ENCODE results near the gene DYNLT4. TPM values are rescaled to one million over a fixed set of nuclear protein-coding genes. Genes with fewer than 3 reads are reported as not detected.

DYNLT4 gene
- total RNA-seq, 1 donor from 2014 or later = 1.4 TPM

DNA sequence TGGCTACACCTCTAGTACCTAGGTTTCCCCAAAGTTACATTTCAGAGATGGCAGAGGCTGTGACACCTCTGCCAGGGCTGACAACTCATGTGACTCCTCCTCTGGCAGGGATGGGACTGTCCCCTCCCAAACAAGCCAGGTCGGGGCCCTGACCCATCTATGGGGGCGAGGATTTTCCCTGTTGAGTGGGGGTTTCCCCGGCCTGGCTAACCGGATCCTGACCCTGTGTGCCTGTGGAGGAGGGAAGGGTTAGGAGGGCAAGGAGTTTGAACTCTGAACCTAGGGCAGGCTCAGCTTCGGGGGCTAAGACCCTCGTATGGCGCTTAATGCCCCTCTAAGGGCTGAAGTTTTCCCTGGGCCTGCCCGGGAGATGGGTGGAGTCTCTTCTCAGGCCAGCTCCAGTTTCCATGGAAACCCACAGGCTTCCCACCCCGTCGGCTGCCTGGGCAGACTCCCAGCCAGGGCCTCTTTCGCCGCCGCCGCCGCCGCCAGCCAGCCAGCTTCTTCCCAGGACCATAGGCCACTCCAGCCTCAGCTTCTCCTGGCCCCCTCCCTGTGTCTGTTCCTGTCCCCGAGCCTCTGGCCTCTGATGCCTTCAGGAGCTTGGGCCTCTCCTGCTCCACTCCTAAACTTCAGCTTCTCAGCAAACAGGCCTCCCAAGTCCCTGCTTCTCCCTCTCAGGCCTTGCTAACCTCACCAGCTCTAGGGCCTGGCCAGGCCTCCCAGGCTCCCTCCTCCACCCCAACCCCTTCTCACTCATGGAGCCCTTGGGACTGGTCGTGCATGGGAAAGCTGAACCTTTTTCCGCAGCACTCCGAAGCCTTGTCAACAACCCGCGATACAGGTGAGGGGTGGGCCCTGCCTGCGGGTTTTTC lies 1.1 kb upstream of the DYNLT4 start, which contains the start of gene BTBD19:
BTBD19 (plus strand) TSS at position 461 of the 875 bp plus-strand sequence; CDS start at position 759, 298 bp downstream.
- TF ChIP-seq, protein P1, sequence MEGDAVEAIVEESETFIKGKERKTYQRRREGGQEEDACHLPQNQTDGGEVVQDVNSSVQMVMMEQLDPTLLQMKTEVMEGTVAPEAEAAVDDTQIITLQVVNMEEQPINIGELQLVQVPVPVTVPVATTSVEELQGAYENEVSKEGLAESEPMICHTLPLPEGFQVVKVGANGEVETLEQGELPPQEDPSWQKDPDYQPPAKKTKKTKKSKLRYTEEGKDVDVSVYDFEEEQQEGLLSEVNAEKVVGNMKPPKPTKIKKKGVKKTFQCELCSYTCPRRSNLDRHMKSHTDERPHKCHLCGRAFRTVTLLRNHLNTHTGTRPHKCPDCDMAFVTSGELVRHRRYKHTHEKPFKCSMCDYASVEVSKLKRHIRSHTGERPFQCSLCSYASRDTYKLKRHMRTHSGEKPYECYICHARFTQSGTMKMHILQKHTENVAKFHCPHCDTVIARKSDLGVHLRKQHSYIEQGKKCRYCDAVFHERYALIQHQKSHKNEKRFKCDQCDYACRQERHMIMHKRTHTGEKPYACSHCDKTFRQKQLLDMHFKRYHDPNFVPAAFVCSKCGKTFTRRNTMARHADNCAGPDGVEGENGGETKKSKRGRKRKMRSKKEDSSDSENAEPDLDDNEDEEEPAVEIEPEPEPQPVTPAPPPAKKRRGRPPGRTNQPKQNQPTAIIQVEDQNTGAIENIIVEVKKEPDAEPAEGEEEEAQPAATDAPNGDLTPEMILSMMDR (IDR thresholded peaks at IDR 0.05; ENCODE audit: unreplicated experiment) = no peak
- Mint-ChIP-seq H3K9me3 (ENCODE audit: unreplicated experiment) (no peaks in the 10 kb centered on the region), H3K27ac (ENCODE audit: unreplicated experiment) (peak within 1 kb of the TSS; percentile 100), H3K27me3 (ENCODE audit: unreplicated experiment) (peaks cover 38% of the 10 kb centered on the region), H3K36me3 (ENCODE audit: low read depth, unreplicated experiment) (peaks cover 21% of the 10 kb centered on the region), H3K4me3 (ENCODE audit: unreplicated experiment) (peak within 1 kb of the TSS; percentile 81), H3K4me1 (ENCODE audit: unreplicated experiment) (peaks cover 54% of the 10 kb centered on the region)
- peak; percentile 76 for DNase-seq (ENCODE audit: low spot score)

DNA sequence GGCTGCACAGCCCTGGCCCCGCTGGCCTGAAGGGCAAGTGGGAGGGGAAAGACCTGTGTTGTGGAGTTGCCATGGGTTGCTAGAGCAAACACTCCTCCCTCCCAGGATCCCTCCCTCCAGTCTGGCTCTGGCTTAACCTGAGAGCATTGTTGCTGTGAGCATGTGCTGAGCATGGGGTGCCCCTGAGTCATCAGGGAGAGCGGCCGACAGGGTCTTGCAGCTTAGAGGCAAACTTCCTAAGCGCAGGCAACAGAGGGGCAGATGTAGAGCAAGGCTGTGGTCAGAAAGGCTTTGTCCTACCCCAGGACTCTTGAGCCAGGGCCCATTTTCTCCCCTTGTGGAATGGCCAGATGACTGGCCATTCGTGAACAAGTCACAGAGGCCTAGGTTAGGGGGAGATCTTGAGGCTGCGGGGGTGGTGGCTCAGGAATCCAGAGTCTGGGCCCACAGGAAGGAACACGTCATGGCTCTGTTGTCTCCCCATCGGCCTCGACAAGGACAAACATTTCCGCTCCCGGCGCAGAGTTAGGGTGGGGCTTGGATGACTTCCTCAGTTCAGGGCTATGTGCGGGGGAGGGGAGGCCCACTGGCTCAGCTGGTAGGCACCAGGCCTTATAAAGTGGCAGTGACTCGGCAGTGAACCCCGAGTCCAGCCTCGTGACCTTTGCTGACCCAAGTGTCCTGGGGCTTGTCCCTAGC lies 362 bp upstream of the DYNLT4 start:
- TF ChIP-seq, protein P1 (IDR thresholded peaks at IDR 0.05; ENCODE audit: unreplicated experiment) = no peak
- Mint-ChIP-seq H3K4me1 (ENCODE audit: unreplicated experiment) (peaks cover 59% of the 10 kb centered on the region), H3K27me3 (ENCODE audit: unreplicated experiment) (peaks cover 38% of the 10 kb centered on the region), H3K9me3 (ENCODE audit: unreplicated experiment) (no peaks in the 10 kb centered on the region), H3K27ac (ENCODE audit: unreplicated experiment) (peak overlapping the region; percentile 100), H3K36me3 (ENCODE audit: low read depth, unreplicated experiment) (peaks cover 24% of the 10 kb centered on the region), H3K4me3 (ENCODE audit: unreplicated experiment) (peak overlapping the region; percentile 81)
- DNase-seq (ENCODE audit: low spot score) = peak; percentile 83

DNA sequence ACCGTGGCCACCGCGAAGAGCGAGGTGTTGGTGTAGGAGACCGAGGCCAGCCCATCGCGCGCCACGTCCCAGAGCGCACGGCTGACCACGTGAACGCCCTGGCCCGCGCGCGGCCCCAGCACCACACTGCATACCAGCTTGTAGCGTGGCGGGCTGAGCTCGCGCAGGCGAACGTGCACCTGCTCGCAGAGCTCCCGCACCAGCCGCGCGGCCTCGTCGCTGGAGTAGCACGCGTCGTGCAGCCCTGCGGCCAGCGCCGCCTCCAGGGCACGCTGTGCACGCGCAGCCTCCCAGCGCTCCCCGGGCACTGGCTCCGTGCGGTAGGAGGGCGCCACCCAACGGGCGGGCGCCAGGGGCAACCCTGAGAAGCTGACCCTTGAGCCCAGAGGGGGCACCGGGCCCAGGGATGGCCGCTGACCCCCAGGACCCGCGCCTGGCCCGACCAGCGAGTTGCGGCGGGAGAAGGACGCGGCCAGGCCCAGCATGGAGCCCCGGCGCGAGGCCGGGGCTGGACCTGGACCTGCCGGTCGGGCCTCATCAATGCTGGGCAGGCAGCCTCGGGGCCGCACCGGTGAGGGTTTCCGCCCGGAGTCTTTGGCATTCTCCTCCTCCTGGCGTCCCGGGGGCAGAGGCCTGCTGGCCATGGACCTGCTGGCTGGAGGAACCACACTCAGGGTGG lies 987 bp downstream of the DYNLT4 start:
- TF ChIP-seq, protein P1 (IDR thresholded peaks at IDR 0.05; ENCODE audit: unreplicated experiment) = peak; percentile 16
- peaks cover 37% of the 10 kb centered on the region for H3K27me3 Mint-ChIP-seq (ENCODE audit: unreplicated experiment)
- DNase-seq (ENCODE audit: low spot score) = no peak
- H3K27ac Mint-ChIP-seq (ENCODE audit: unreplicated experiment) = peak overlapping the region; percentile 100
- peaks cover 24% of the 10 kb centered on the region for H3K36me3 Mint-ChIP-seq (ENCODE audit: low read depth, unreplicated experiment)
- H3K4me1 Mint-ChIP-seq (ENCODE audit: unreplicated experiment) = peaks cover 57% of the 10 kb centered on the region
- no peak overlapping the region for H3K4me3 Mint-ChIP-seq (ENCODE audit: unreplicated experiment)
- no peaks in the 10 kb centered on the region for H3K9me3 Mint-ChIP-seq (ENCODE audit: unreplicated experiment)

DNA sequence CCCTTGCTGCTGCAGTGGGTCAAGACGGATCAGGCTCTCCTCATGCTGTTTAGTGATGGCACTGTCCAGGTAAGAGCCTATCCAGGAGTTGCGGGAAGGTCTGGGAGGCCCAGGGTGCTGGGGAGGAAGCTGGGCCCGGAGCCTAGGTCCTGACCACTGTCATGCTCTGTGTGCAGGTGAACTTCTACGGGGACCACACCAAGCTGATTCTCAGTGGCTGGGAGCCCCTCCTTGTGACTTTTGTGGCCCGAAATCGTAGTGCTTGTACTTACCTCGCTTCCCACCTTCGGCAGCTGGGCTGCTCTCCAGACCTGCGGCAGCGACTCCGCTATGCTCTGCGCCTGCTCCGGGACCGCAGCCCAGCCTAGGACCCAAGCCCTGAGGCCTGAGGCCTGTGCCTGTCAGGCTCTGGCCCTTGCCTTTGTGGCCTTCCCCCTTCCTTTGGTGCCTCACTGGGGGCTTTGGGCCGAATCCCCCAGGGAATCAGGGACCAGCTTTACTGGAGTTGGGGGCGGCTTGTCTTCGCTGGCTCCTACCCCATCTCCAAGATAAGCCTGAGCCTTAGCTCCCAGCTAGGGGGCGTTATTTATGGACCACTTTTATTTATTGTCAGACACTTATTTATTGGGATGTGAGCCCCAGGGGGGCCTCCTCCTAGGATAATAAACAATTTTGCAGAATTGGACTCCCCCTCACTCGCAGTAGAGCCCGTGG lies 1.7 kb downstream of the DYNLT4 start:
- no peak for DNase-seq (ENCODE audit: low spot score)
- H3K36me3 Mint-ChIP-seq (ENCODE audit: low read depth, unreplicated experiment) = peaks cover 23% of the 10 kb centered on the region
- no peaks in the 10 kb centered on the region for H3K9me3 Mint-ChIP-seq (ENCODE audit: unreplicated experiment)
- H3K27ac Mint-ChIP-seq (ENCODE audit: unreplicated experiment) = peak overlapping the region; percentile 36
- peaks cover 35% of the 10 kb centered on the region for H3K27me3 Mint-ChIP-seq (ENCODE audit: unreplicated experiment)
- TF ChIP-seq, protein P1 (IDR thresholded peaks at IDR 0.05; ENCODE audit: unreplicated experiment) = no peak
- H3K4me3 Mint-ChIP-seq (ENCODE audit: unreplicated experiment) = peak overlapping the region; percentile 69
- peaks cover 53% of the 10 kb centered on the region for H3K4me1 Mint-ChIP-seq (ENCODE audit: unreplicated experiment)

All from endothelial cell (in vitro differentiated cells).